ENCODE measurements around the gene PLA2G6. TPM values are rescaled to one million over a fixed set of nuclear protein-coding genes. Genes with fewer than 3 reads are reported as not detected.
"Not testable (repeated sequence)": the region's sequence is repeated elsewhere in the genome, so short reads cannot be mapped to it uniquely, and the experiment has no call there.

Gene PLA2G6
- total RNA-seq, 1 donor from 2014 or later, result 53.7 TPM

- DNase-seq (ENCODE audit: low spot score) (no peak), ATAC-seq (no peak)
- intact Hi-C loops (cut with DNase I), result no loop called here
These were observed 18.4 kb upstream of the PLA2G6 start for GRCh38 chr22:38199826-38200559.

GRCh38 chr22:38196791-38197419, 15.3 kb upstream of the PLA2G6 start:
- DNase-seq (ENCODE audit: low spot score) (no peak), ATAC-seq (no peak)
- intact Hi-C loops (cut with DNase I), result no loop called here

- no peak for DNase-seq (ENCODE audit: low spot score)
- ATAC-seq, result peak; percentile 60
- intact Hi-C loops (cut with DNase I), result no loop called here
These were observed 11.9 kb upstream of the PLA2G6 start for GRCh38 chr22:38193580-38193979.

GRCh38 chr22:38192475-38192863, 10.8 kb upstream of the PLA2G6 start:
- DNase-seq (ENCODE audit: low spot score), result no peak
- no peak for ATAC-seq
- intact Hi-C loops (cut with DNase I), result no loop called here

- ATAC-seq (no peak), DNase-seq (ENCODE audit: low spot score) (no peak)
- intact Hi-C loops (cut with DNase I), result no loop called here
These were observed 10.3 kb upstream of the PLA2G6 start for GRCh38 chr22:38191731-38192474.

GRCh38 chr22:38191055-38191454, 9.4 kb upstream of the PLA2G6 start:
- DNase-seq (ENCODE audit: low spot score) (no peak), ATAC-seq (no peak)
- intact Hi-C loops (cut with DNase I), result no loop called here

- ATAC-seq (no peak), DNase-seq (ENCODE audit: low spot score) (no peak)
- intact Hi-C loops (cut with DNase I), result no loop called here
These were observed 9.0 kb upstream of the PLA2G6 start for GRCh38 chr22:38190581-38190980.

GRCh38 chr22:38189104-38189503, 7.5 kb upstream of the PLA2G6 start:
- no peak for DNase-seq (ENCODE audit: low spot score)
- intact Hi-C loops (cut with DNase I), result no loop called here
- ATAC-seq, result no peak

GRCh38 chr22:38187413-38188212, 6.0 kb upstream of the PLA2G6 start:
- ATAC-seq, result peak; percentile 32
- DNase-seq (ENCODE audit: low spot score), result no peak
- intact Hi-C loops (cut with DNase I), result no loop called here

- intact Hi-C loops (cut with DNase I), result no loop called here
- no peak for ATAC-seq
- no peak for DNase-seq (ENCODE audit: low spot score)
These were observed 4.8 kb upstream of the PLA2G6 start for GRCh38 chr22:38186429-38186828.

GRCh38 chr22:38184788-38185187, 3.2 kb upstream of the PLA2G6 start:
- ATAC-seq (no peak), DNase-seq (ENCODE audit: low spot score) (no peak)
- intact Hi-C loops (cut with DNase I), result no loop called here

- intact Hi-C loops (cut with DNase I), result no loop called here
- ATAC-seq (peak; percentile 58), DNase-seq (ENCODE audit: low spot score) (peak; percentile 84)
These were observed 683 bp downstream of the PLA2G6 start for GRCh38 chr22:38180841-38181452.

- intact Hi-C loops (cut with DNase I); ATAC-seq; DNase-seq (ENCODE audit: low spot score): not testable (repeated sequence)
These were observed 3.1 kb downstream of the PLA2G6 start for GRCh38 chr22:38178605-38178937.

GRCh38 chr22:38177926-38178604, 3.6 kb downstream of the PLA2G6 start:
- intact Hi-C loops (cut with DNase I), result no loop called here
- ATAC-seq, result peak; percentile 21
- no peak for DNase-seq (ENCODE audit: low spot score)

GRCh38 chr22:38177571-38177925, 4.1 kb downstream of the PLA2G6 start:
- ATAC-seq; intact Hi-C loops (cut with DNase I); DNase-seq (ENCODE audit: low spot score): not testable (repeated sequence)

GRCh38 chr22:38177044-38177443, 4.6 kb downstream of the PLA2G6 start:
- intact Hi-C loops (cut with DNase I), result no loop called here
- DNase-seq (ENCODE audit: low spot score), result no peak
- no peak for ATAC-seq

- intact Hi-C loops (cut with DNase I), result no loop called here
- ATAC-seq (peak; percentile 53), DNase-seq (ENCODE audit: low spot score) (no peak)
These were observed 5.4 kb downstream of the PLA2G6 start for GRCh38 chr22:38176170-38176741.

All from sciatic nerve (tissue), 2 donors.